NOMO-1 treated with DMSO at 0.1 percent for 48 hours (cell line): Measurements from ENCODE around the gene CLDN9.
"Not testable (repeated sequence)": the region's sequence is repeated elsewhere in the genome, so short reads cannot be mapped to it uniquely, and the experiment has no call there.

Source experiments
- DNase-seq: peaks from one replicate; lab custom pipeline; 2025; ENCODE audit not compliant: unreplicated experiment; lab: John Stamatoyannopoulos, UW

Gene CLDN9

DNA sequence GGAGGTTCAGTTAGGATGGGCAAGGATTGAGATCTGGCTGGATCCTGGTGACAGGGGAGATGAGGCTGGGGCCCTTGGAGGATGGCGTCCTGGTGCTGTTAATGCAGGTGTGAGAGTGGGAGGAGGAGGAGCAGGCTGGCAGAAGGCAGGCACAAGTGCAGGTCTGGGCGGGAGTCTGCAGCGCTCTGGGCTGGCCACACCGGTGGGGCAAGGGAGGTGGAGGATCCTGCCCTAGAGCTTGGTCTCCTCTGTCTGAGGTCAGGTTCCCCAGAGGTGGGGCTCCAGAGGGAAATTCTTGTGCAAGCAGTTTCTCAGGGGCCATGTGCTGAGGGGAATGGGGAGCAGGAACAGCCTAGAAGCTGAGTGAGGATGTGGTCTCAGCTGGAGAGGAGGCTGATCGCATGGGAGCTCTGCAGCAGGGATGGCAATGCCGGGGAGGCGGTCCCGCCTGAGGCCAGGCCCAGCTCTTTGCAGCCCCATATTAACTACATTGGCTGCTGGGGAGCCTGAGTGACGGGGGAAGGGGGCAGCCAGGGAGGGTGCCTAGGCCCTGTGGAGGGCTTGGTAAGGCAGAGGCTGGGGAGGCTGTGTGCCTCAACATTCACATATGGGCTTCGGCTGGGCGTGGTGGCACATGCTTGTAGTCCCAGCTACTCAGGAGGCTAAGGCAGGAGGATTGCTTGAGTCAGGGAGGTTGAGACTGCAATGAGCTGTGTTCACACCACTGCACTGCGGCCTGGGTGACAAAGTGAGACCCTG lies 40.0 kb downstream of the CLDN9 start:
- not testable (repeated sequence) for DNase-seq

DNA sequence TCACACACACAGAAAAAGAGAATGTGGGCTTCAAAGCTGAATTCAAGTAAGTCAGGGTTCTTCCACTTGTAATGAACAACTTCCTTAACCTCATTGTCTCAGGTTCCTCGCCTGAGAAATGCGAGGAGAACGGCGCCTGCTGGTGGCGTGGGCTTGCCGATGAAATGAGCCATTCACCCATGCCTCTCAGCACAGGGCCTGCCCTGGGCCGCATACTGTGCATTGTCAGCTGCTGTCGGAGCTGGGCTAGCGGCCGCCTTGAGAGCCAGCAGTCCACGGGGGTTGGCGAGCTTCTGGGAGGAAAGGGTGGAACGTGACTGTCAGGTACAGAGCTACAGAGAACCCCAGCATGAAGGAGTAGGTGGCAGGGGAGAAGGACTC lies 40.6 kb downstream of the CLDN9 start:
- DNase-seq: peak; percentile 25

DNA sequence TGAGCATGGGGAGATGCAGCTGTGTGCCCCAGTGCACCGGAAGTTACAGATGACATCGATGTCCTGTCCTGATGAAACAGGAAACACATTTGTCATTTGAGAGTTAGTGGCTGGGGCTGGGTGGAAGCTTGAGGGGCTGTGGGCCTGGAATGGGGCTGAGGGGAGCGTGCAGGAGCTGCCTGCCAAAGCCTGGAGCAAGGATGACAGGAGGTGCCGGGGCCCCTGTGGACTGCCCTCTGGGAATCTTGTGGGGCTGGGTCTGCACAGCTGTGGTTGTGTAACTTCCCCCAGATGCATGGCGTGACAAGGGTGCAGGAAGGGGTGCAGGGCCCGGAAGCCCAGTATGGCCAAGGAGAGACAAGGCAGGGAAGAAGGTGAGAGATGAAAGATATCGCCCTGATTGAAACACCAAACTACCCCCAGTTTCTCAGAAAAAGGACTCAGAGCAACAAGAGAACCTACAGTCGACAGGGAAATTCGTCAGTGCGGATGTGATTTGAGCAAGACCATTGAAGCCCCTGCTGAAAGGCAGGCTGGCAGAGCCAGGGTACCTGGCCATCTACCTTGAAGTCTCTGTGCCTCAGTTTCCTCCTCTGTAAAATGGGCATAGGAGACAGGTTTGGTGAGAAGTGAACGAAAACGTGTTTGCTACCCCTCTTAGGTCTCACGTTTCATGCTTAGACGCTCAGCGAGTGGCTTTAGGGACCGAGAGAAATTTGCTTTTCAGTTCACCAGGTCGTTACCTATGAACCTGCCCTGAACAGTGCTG lies 42.4 kb downstream of the CLDN9 start:
- peak; percentile 61 for DNase-seq

DNA sequence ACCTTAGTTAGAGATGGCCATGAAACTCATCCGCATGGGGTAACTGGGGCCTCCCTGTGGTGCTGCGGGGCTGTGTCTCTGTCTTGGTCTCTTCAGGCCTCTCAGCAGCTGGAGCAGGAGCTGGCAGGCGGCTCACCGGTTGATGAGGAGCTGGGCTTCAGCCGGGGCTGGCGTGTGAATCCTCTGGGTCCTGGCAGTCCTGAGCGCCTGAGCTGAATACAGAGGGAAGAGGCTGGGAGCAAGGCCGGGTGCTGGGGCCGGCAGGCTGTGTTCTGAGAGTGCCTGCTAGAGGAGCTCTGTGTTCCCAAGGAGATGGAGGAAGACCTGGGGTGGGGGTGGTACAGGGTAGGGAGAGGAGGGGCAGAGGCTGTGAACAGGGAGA lies 43.0 kb downstream of the CLDN9 start:
- DNase-seq: not testable (repeated sequence)

DNA sequence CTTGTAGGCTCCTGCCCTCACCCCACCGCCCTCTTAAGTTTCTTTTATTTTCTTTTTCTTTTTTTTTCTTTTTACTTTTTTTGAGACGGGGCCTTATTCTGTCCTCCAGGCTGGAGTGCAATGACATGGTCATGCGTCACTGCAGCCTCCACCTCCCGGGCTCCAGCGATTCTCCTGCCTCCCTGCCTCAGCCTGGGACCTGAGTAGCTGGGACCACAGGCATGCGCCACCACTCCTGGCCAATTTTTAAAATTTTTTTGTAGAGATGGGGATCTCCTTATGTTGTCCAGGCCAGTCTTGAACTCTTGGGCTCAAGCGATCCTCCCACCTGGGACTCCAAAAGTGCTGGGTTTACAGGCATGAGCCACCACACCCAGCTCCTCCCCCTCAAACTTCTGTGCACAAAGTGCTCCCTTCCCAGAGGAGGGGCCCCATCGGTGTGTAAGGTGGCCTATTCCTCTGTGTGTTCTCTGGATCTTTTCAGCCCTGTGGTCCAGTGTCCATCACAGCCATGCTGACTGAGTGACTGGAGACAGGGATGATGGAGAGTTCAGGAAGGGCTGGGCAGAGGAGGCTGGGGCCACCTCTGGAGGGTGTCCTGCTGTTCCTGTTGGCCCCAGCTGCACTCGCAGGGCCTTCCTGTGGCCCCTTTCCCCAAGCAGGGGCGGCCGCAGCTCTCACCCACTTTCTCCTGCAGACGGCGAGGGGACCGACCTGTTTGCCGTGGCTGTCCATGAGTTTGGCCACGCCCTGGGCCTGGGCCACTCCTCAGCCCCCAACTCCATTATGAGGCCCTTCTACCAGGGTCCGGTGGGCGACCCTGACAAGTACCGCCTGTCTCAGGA lies 43.8 kb downstream of the CLDN9 start:
- DNase-seq: no peak

DNA sequence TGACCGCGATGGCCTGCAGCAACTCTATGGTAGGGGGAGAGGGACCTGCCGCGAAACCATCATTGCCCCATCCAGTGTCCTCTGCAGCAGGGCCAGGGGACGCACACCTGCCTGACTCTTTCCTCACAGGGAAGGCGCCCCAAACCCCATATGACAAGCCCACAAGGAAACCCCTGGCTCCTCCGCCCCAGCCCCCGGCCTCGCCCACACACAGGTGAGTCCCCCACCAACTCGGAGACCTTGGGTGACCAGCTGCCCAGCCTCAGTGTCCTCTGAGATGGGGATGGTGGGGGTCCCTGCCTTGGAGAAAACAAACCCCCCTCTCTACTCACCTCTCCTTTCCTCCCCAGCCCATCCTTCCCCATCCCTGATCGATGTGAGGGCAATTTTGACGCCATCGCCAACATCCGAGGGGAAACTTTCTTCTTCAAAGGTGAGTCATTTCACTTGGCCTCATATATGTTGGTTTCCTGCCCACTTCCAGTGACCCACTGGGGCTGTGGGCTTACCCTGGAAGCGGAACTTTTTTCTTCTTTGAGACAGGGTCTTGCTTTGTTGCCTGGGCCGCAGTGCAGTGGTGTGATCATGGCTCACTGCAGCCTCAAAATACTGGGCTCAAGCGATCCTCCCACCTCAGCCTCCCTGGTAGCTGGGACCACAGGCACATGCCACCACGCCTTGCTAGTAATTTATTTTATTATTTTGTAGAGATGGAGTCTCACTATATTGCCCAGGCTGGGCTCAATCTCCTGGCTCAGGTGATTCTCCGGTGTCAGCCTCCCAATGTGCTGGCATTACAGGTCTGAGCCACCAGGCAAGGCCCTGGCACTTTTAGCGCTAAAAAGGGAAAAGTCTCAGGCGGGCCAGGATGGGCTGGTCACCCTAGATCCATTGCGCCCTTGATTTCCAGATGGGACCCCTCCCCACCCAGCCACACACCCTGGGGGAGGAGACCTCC lies 44.7 kb downstream of the CLDN9 start:
- no peak for DNase-seq

DNA sequence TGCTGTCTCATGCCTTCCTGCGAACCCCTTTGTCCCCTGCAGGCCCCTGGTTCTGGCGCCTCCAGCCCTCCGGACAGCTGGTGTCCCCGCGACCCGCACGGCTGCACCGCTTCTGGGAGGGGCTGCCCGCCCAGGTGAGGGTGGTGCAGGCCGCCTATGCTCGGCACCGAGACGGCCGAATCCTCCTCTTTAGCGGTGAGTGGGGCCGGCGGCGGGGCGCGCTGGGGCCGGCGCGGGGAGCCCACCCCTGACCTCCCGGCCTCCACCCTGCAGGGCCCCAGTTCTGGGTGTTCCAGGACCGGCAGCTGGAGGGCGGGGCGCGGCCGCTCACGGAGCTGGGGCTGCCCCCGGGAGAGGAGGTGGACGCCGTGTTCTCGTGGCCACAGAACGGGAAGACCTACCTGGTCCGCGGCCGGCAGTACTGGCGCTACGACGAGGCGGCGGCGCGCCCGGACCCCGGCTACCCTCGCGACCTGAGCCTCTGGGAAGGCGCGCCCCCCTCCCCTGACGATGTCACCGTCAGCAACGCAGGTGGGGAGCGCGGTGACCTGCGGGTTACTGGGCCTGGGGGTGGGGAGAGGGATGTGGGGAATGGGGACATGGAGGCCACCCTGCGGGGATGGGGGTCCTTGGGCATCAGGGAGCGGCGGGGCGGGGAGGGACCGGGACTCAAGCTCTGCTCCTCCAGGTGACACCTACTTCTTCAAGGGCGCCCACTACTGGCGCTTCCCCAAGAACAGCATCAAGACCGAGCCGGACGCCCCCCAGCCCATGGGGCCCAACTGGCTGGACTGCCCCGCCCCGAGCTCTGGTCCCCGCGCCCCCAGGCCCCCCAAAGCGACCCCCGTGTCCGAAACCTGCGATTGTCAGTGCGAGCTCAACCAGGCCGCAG lies 45.7 kb downstream of the CLDN9 start:
- peak; percentile 44 for DNase-seq

DNA sequence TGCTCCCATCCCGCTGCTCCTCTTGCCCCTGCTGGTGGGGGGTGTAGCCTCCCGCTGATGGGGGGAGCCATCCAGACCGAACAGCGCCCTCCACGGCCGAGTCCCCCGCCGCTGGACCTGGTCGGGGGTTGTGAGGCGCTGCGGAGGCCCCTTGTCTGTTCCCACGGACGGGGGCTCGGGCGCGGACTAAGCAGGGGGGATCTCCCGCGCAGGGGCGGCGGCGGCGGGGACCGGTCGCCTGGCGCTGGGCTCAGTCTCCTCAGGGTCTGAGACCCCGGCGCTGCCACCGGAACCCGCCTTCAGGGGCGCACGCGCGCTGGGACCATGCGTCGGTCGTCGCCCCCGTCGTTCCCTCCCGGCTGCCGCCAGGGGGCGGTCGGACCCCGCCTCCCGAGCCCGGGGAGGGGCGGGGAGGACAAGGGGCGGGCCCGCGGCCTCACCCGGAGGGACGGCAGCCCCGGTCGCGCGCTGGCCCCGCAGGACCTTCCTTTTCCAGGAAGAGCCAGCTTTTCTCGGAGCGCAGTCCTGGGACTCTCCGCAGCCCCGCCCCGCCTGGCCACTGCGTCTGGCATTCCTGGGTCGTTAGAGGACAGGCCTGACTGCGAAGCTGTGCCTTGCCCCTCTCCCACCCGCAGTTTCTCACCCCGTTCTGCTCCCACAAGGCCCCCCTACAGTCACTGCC lies 46.5 kb downstream of the CLDN9 start:
- peak; percentile 72 for DNase-seq

DNA sequence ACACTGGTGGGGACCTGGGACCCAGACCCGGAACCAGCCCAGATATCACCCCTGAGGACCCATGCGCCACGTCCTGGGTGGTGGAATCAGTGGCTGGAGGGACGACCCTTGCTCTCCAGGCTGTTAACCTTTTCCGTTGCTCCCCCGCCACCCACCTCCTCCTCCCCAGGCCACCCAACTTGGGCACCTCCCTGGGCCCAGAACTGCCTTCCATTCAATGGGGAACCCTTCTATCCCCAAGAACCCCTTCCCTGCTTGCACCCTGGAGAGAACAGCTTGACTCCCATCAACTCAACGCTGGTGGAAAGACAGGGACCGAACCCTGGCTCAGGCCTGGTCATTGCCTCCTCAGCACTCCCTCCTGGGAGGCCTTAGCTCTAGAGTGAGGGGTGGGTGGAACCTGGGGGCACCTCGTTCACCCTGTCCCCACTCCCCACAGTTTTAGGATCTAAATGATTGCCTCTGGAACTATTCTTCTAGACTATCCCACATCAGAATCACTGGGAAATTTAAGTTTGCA lies 47.1 kb downstream of the CLDN9 start:
- DNase-seq: no peak

DNA sequence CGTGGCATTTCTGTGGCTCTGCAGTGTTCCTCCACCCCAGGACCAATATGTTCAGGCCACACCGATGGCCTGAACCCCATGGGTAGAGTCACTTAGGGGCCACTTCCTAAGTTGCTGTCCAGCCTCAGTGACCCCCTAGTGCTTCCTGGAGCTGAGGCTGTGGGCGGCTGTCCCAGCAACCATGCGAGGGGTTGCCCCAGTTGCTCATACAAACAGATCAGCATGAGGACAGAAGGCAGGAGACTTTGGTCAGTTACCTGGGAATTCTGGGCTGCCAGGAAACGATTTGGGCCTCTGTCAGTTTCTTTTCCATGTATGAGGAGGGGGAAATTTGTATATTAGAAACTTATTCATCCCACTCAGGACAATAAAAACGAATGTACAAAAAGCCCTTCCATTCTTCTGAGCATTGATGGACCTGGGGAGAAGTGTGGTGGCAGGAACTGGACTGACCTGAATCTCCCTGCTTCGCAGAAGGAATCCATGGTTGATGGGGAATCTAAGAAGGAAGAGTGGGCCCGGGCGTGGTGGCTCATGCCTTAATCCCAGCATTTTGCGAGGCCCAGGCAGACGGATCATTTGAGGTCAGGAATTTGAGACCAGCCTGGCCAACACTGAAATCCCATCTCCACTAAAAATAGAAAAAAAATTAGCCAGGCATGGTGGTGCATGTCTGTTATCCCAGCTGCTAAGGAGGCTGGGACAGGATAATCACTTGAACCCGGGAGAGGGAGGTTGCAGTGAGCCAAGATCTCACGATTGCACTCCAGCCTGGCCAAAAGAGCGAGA lies 47.8 kb downstream of the CLDN9 start:
- no peak for DNase-seq

DNA sequence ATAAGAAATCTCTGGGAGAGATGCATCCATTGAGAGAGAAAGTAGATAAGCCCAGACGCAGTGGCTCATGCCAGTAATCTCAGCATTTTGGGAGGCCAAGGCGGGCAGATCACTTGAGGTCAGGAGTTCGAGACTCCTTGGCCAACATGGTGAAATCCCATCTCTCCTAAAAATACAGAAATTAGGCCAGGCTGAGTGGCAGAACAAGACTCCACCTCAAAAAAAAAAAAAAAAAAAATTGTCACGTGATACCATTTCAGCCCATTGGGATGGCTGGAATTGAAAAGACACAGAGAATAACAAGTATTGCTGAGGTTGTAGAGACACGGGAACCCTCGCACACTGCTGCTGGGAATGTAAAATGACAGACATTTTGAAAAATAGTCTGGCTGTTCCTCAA lies 49.8 kb downstream of the CLDN9 start:
- no peak for DNase-seq

DNA sequence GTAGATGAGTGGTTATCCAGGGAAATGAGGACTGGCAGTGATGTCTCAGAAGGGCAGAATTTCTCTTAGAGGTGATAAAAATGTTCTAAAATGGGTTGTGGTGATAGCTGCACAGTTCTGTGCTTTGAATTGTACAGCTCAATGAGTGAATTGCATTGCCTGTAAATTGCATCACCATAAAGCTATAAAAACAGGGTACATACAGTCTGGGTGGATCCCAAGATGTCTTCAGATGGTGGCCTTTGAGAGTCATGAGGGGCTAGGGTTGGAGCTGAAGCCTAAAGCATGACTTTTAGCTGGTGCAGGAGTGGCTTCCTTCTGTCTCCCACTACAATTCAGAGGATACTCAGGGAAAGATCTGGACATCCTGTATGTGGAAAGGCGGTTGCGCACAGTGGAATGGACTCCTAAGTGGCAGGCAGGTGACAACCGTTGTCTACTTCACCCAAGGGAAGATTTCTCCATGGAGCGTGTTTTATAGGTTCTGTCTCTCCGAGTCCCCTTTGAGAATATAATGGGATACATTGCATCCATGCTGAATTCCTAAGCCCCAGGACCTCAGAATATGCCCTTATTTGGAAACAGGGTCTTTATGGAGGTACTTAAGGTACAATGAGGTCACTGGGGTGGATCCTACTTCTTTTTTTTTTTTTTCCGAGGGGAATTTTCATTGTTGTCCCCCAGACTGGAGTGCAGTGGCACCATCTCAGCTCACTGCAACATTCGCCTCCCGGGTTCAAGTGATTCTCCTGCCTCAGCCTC lies 51.1 kb downstream of the CLDN9 start:
- no peak for DNase-seq
